Fibroblast of pulmonary artery (primary cell): ENCODE measurements around the gene DENND2A.
A peak's percentile ranks its signal among the peaks of the same experiment; 100 is the strongest.

ENCODE experiments used
- DNase-seq: peaks from one replicate; pipeline ENCODE4 v3.0.0-alpha.2; 2010; ENCODE audit warnings: low read depth
- H3K4me3 ChIP-seq: replicated peaks from 2 replicates; pipeline ENCODE4 v1.5.1; 2011; ENCODE audit warnings: low read depth, mild to moderate bottlenecking, control low read depth, low read length, moderate library complexity
- CTCF ChIP-seq: IDR thresholded peaks from 2 replicates; pipeline ENCODE4 v1.5.1; 2011; ENCODE audit warnings: mild to moderate bottlenecking, control low read depth, low read length, inconsistent platforms; ENCODE audit errors: missing control alignments

DENND2A gene

GRCh38 chr7:140661124-140661523, 20.5 kb upstream of the DENND2A start:
- peak; percentile 15 for TF ChIP-seq CTCF
- no peak for DNase-seq
- H3K4me3 ChIP-seq = no peak overlapping the region

GRCh38 chr7:140659856-140660255, 19.2 kb upstream of the DENND2A start:
- TF ChIP-seq CTCF = no peak
- no peak for DNase-seq

GRCh38 chr7:140657891-140658290, 17.3 kb upstream of the DENND2A start:
- no peak overlapping the region for H3K4me3 ChIP-seq
- TF ChIP-seq CTCF = no peak
- no peak for DNase-seq

More at GRCh38 chr7:140659856-140660255, 19.2 kb upstream of the DENND2A start:
- H3K4me3 ChIP-seq = no peak overlapping the region

- peak; percentile 69 for DNase-seq
- peak overlapping the region; percentile 35 for H3K4me3 ChIP-seq
- no peak for TF ChIP-seq CTCF
Observed at GRCh38 chr7:140656548-140657515, 16.2 kb upstream of the DENND2A start.

GRCh38 chr7:140655511-140656408, 15.1 kb upstream of the DENND2A start:
- no peak for DNase-seq
- no peak for TF ChIP-seq CTCF
- no peak overlapping the region for H3K4me3 ChIP-seq

- no peak for DNase-seq
- H3K4me3 ChIP-seq = no peak overlapping the region
- no peak for TF ChIP-seq CTCF
Observed at GRCh38 chr7:140654661-140655060, 14.0 kb upstream of the DENND2A start.
